Spleen (tissue), 11 donors: ENCODE results near the gene SLC44A1. TPM values are rescaled to one million over a fixed set of nuclear protein-coding genes. Genes with fewer than 3 reads are reported as not detected.
A peak's percentile ranks its signal among the peaks of the same experiment; 100 is the strongest.

Source experiments
- DNase-seq: peaks from one replicate; pipeline ENCODE4 v3.0.0-alpha.2; 2020
- H3K27ac ChIP-seq, 8 donors: fragments of 200-600 bp; sonication (generic) in 7 of 8; 1 replicate in 4 of 8; 2 replicates in 4 of 8; pipeline versions ENCODE4 v1.5.0 to v1.8.0; 2016 to 2021; ENCODE audit warnings: inconsistent platforms in 4 of 8, mild to moderate bottlenecking in 4 of 8, moderate library complexity in 1 of 8
- H3K27me3 ChIP-seq, 7 donors: fragments of 200-600 bp; sonication (generic) in 6 of 7; replicated peaks in 1 of 7; 1 replicate in 4 of 7; 2 replicates in 3 of 7; pipeline versions ENCODE4 v1.5.0 to v1.8.0; 2016 to 2021; ENCODE audit warnings: inconsistent platforms in 3 of 7, mild to moderate bottlenecking in 1 of 7
- H3K36me3 ChIP-seq, 6 donors: fragments of 200-600 bp; sonication (generic) in 5 of 6; 1 replicate in 4 of 6; 2 replicates in 2 of 6; pipeline versions ENCODE4 v1.5.0 to v1.8.0; 2016 to 2021; ENCODE audit warnings: inconsistent platforms in 2 of 6
- H3K4me1 ChIP-seq, 6 donors: fragments of 200-600 bp; sonication (generic) in 5 of 6; 1 replicate in 3 of 6; 2 replicates in 3 of 6; pipeline versions ENCODE4 v1.5.0 to v1.8.0; 2016 to 2021; ENCODE audit warnings: inconsistent platforms in 3 of 6
- H3K4me3 ChIP-seq, 8 donors: fragments of 200-600 bp; sonication (generic) in 7 of 8; 1 replicate in 4 of 8; 2 replicates in 4 of 8; pipeline versions ENCODE4 v1.5.0 to v1.8.0; 2016 to 2021; ENCODE audit warnings: inconsistent platforms in 4 of 8, mild to moderate bottlenecking in 4 of 8, moderate library complexity in 2 of 8
- H3K9me3 ChIP-seq, 8 donors: fragments of 200-600 bp; sonication (generic) in 7 of 8; 1 replicate in 4 of 8; 2 replicates in 4 of 8; pipeline versions ENCODE4 v1.5.0 to v1.8.0; 2016 to 2021; ENCODE audit warnings: inconsistent platforms in 4 of 8
- CTCF ChIP-seq, 11 experiments: fragments of 200-600 bp in 7 of 11; fragments of 450-650 bp in 4 of 11; sonication (generic) in 4 of 11; IDR thresholded peaks in 8 of 11; conservative IDR thresholded peaks in 3 of 11; 1 replicate in 7 of 11; 2 replicates in 4 of 11; pipeline versions ENCODE4 v1.4.0 to v1.8.0; 2016 to 2021; ENCODE audit warnings: antibody characterized with exemption in 11 of 11, inconsistent platforms in 4 of 11, mild to moderate bottlenecking in 1 of 11
- POLR2A ChIP-seq, 3 donors: fragments of 450-650 bp; IDR thresholded peaks; one replicate each; pipeline ENCODE4 v1.5.1; 2017; ENCODE audit warnings: antibody characterized with exemption in 3 of 3, mild to moderate bottlenecking in 1 of 3
- POLR2AphosphoS5 ChIP-seq, 3 donors: sonication (generic); formaldehyde crosslinking; IDR thresholded peaks; one replicate each; pipeline ENCODE4 v1.5.1; 2017; ENCODE audit warnings: antibody characterized with exemption in 3 of 3
- WGBS, 5 donors: extraction: QIAGEN DNeasy Blood & Tissue Kit in 3 of 5; methylation state at CpG; one replicate each; pipeline versions ENCODE4 v1.1.5 to v1.1.7; 2013 to 2018; 5-methylcytosine and 5-hydroxymethylcytosine counted together
- intact Hi-C: fragments of 100-400 bp; cut with DNase I; formaldehyde crosslinking; loops from one replicate; pipeline ENCODE4 v1.15.0; 2023; ENCODE audit warnings: low total_unique reads
- polyA plus RNA-seq, 3 donors: library from polyadenylated mRNA; stranded (reverse); fragments of 200-250 nt; gene quantifications; one replicate each; pipeline ENCODE4 v1.2.1, GENCODE V29; 2013
- total RNA-seq, 7 donors: library from RNA; depleted of rRNA in 3 of 7; stranded (reverse); fragments of >200 nt in 3 of 7; fragmentation: NEBNext Ultra II Directional in 4 of 7; extraction: Animal tissue kit (Norgen Biotek cat#: 25700) in 4 of 7; gene quantifications; one replicate each; pipeline versions ENCODE4 v1.1.0 to v1.2.1, GENCODE V29; 2016 to 2021
- donor health status: healthy with polysubstance abuse.
- donor health status: DM: no; HTN: no; CAD: no; lungs with moderate emphysema.
- donor health status: DM: no; HTN: no; CAD: no.
- donor health status: Bipolar disorder and iron deficiency.
- donor health status: healthy.
- donor health status: DM: no; HTN: no; CAD: no.
- donor health status: DM: yes; HTN: yes; CAD: no.

SLC44A1 gene
- total and polyA plus RNA-seq, 10 donors, result 3.1 to 27.5 (median 21.9) TPM

DNA sequence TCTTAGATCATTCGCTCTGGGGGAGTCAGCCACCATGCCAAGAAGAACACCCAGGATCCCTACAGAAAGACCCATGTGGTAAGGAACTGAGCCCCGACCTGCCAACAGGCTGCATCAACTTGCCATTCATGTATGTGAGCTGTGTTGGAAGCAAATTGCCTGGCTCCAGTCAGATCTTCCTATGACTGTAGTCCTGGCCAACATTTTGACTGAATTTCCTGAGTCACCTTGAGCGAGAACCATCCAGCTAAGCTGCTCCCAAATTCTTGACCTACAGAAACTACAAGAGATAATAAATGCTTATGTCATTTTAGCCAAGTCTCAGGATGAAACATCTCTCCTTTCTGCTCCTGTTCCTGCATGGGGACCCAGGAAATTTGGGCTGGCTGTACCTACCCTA lies 40.0 kb upstream of the SLC44A1 start:
- intact Hi-C loops, result no loop called here
- Histone ChIP-seq H3K36me3 (no peaks in the 10 kb centered on the region), H3K27me3 (no peaks in the 10 kb centered on the region), H3K9me3 (no peaks in the 10 kb centered on the region), H3K4me1 (peaks cover 0 to 10% (median 0%) of the 10 kb centered on the region in 6 donors), H3K27ac (no peak overlapping the region), H3K4me3 (no peak overlapping the region)
- DNase-seq, result no peak
- TF ChIP-seq CTCF (IDR thresholded peaks at IDR 0.05 in 8 of 11, conservative IDR thresholded peaks at IDR 0.05 in 3 of 11), result no peak
- 89 to 97% (median 91%) methylated on average over 3 of the region's 3 CpGs for WGBS, 5 donors

- H3K9me3 ChIP-seq, result no peaks in the 10 kb centered on the region
- H3K36me3 ChIP-seq, result no peaks in the 10 kb centered on the region
- 81 to 93% (median 85%) methylated on average over 2 of the region's 2 CpGs for WGBS, 5 donors
- H3K27me3 ChIP-seq, result no peaks in the 10 kb centered on the region
- peak overlapping the region in 5 of 8 donors; percentile 10 to 51 (median 17) for H3K27ac ChIP-seq
- DNase-seq, result no peak
- no peak overlapping the region for H3K4me3 ChIP-seq
- H3K4me1 ChIP-seq, result peaks cover 0 to 10% (median 0%) of the 10 kb centered on the region in 6 donors
- no peak for TF ChIP-seq POLR2AphosphoS5 (IDR thresholded peaks at IDR 0.05)
- no peak for TF ChIP-seq CTCF (IDR thresholded peaks at IDR 0.05 in 8 of 11, conservative IDR thresholded peaks at IDR 0.05 in 3 of 11)
- TF ChIP-seq POLR2A (IDR thresholded peaks at IDR 0.05), result no peak
- intact Hi-C loops, result no loop called here
Observed at GRCh38 chr9:105205787-105206495, 38.5 kb upstream of the SLC44A1 start.

- intact Hi-C loops, result no loop called here
- peaks cover 0 to 10% (median 0%) of the 10 kb centered on the region in 6 donors for H3K4me1 ChIP-seq
- TF ChIP-seq POLR2AphosphoS5 (IDR thresholded peaks at IDR 0.05), result no peak
- TF ChIP-seq CTCF (IDR thresholded peaks at IDR 0.05 in 8 of 11, conservative IDR thresholded peaks at IDR 0.05 in 3 of 11), result no peak
- TF ChIP-seq POLR2A (IDR thresholded peaks at IDR 0.05), result no peak
- H3K27me3 ChIP-seq, result no peaks in the 10 kb centered on the region
- no peak for DNase-seq
- H3K27ac ChIP-seq, result peak overlapping the region in 5 of 8 donors; percentile 10 to 51 (median 17)
- H3K9me3 ChIP-seq, result no peaks in the 10 kb centered on the region
- 69 to 81% (median 74%) methylated on average over 2 of the region's 2 CpGs for WGBS, 5 donors
- H3K36me3 ChIP-seq, result no peaks in the 10 kb centered on the region
- no peak overlapping the region for H3K4me3 ChIP-seq
Observed at GRCh38 chr9:105206496-105206820, 38.0 kb upstream of the SLC44A1 start.

DNA sequence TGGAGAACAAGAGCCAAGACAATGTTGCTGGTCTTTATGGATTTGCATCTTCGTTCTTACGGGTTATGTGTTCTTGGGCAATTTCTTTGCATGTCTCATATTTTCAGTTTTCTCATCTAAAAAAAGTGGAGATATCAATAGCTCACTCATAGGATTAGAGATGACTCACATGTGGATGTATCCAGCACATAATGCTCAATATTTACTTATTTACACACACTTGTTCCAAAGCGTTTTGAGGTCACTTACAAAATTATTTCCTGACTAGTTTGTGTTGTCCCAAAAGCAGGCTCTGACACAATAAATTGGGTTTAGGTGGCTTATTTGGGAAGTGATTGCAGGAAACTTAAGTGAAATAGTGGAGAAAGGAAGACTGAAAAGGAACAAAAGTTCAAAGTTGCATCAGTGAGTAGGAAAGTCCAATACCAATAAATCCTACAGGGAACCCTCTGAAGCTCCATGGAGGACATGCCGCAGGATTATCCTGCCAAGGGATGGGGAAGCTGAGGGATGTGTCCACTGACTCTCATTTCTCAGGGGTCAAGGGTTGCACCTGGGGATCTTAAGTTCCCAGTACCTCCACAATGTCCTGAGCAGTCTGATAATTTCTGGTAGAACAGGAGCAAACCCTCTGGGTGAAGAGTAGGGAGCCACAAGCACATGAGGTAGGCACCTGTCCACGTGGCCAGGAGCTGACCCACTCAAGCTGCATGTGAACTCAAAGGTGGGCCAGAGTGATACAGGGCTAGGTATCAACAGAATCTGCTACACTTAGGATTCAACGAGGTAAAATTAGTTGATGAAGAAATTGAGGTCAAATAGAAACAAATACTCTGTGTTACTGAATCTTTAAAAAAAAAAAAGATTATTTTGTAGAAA lies 37.4 kb upstream of the SLC44A1 start:
- TF ChIP-seq POLR2AphosphoS5 (IDR thresholded peaks at IDR 0.05) (no peak), CTCF (IDR thresholded peaks at IDR 0.05 in 8 of 11, conservative IDR thresholded peaks at IDR 0.05 in 3 of 11) (no peak), POLR2A (IDR thresholded peaks at IDR 0.05) (no peak)

More for the DNA sequence above, 37.4 kb upstream of the SLC44A1 start:
- no peak for DNase-seq
- Histone ChIP-seq H3K4me1 (peaks cover 0 to 10% (median 0%) of the 10 kb centered on the region in 6 donors), H3K4me3 (no peak overlapping the region), H3K27ac (no peak overlapping the region), H3K27me3 (no peaks in the 10 kb centered on the region), H3K9me3 (no peaks in the 10 kb centered on the region), H3K36me3 (no peaks in the 10 kb centered on the region)
- intact Hi-C loops, result no loop called here
- 70 to 88% (median 77%) methylated on average over 6 of the region's 6 CpGs for WGBS, 5 donors
